CD8-positive, alpha-beta memory T cell (primary cell): ENCODE results near the gene RTL10. TPM values are rescaled to one million over a fixed set of nuclear protein-coding genes. Genes with fewer than 3 reads are reported as not detected.

Experiments used
- CTCF ChIA-PET: fragments of 350-600 bp; sonication (Branson Sonifier 250); formaldehyde crosslinking; loops from one replicate; lab custom pipeline; 2021; ENCODE audit warnings: antibody characterized with exemption; lab: Charles Lee
- POLR2A ChIA-PET: fragments of 350-600 bp; sonication (Branson Sonifier 250); formaldehyde crosslinking; loops from one replicate; lab custom pipeline; 2021; ENCODE audit warnings: antibody characterized with exemption; lab: Charles Lee
- DNase-seq, 5 donors: peaks; one replicate each; pipeline versions ENCODE4 v3.0.0 to v3.0.0-alpha.2; 2020 to 2022; ENCODE audit warnings: mixed read lengths in 1 of 5
- H3K27ac ChIP-seq: one replicate; pipeline ENCODE4 v1.7.0; 2013; ENCODE audit warnings: low read depth, mild to moderate bottlenecking, low read length, moderate library complexity
- H3K27me3 ChIP-seq: 2 replicates; pipeline ENCODE4 v1.7.0; 2013; ENCODE audit warnings: low read length, mild to moderate bottlenecking; ENCODE audit not compliant: insufficient read depth, poor library complexity, severe bottlenecking
- H3K36me3 ChIP-seq: 2 replicates; pipeline ENCODE4 v1.7.0; 2013; ENCODE audit warnings: mild to moderate bottlenecking, low read length, moderate library complexity; ENCODE audit not compliant: insufficient read depth
- H3K4me1 ChIP-seq: 2 replicates; pipeline ENCODE4 v1.7.0; 2013; ENCODE audit warnings: mild to moderate bottlenecking, low read length, moderate library complexity; ENCODE audit not compliant: insufficient read depth
- H3K4me3 ChIP-seq: 2 replicates; pipeline ENCODE4 v1.7.0; 2013; ENCODE audit warnings: mild to moderate bottlenecking, low read length
- H3K9me3 ChIP-seq: 2 replicates; pipeline ENCODE4 v1.7.0; 2013; ENCODE audit warnings: mild to moderate bottlenecking, low read length
- H3K27ac Mint-ChIP-seq, 8 donors: one replicate each; pipeline ENCODE4 v1.8.0; 2020 to 2021; ENCODE audit warnings: mixed read lengths in 8 of 8, mild to moderate bottlenecking in 6 of 8, inconsistent platforms in 3 of 8, moderate library complexity in 3 of 8
- H3K27me3 Mint-ChIP-seq, 2 donors: one replicate each; pipeline ENCODE4 v1.8.0; 2020 to 2021; ENCODE audit warnings: mixed read lengths in 2 of 2, mild to moderate bottlenecking in 1 of 2, moderate library complexity in 1 of 2
- H3K36me3 Mint-ChIP-seq, 3 donors: one replicate each; pipeline ENCODE4 v1.8.0; 2020 to 2021; ENCODE audit warnings: mixed read lengths in 3 of 3, inconsistent platforms in 1 of 3, mild to moderate bottlenecking in 1 of 3
- H3K4me1 Mint-ChIP-seq, 3 donors: one replicate each; pipeline ENCODE4 v1.8.0; 2020 to 2021; ENCODE audit warnings: mixed read lengths in 3 of 3, inconsistent platforms in 1 of 3, mild to moderate bottlenecking in 1 of 3
- H3K4me3 Mint-ChIP-seq, 7 donors: one replicate each; pipeline ENCODE4 v1.8.0; 2020 to 2021; ENCODE audit warnings: mixed read lengths in 7 of 7, mild to moderate bottlenecking in 6 of 7, moderate library complexity in 4 of 7, inconsistent platforms in 2 of 7
- H3K9me3 Mint-ChIP-seq, 5 donors: one replicate each; pipeline ENCODE4 v1.8.0; 2020 to 2022; ENCODE audit warnings: mixed read lengths in 5 of 5, mild to moderate bottlenecking in 3 of 5, moderate library complexity in 2 of 5, inconsistent platforms in 1 of 5
- polyA plus RNA-seq: library from polyadenylated mRNA; unstranded; fragments of 300-500 nt; fragmentation: Illumina TruSeq; gene quantifications from one replicate; pipeline ENCODE4 v1.2.3, GENCODE V29; 2021
- total RNA-seq, 2 experiments: library from RNA; stranded (reverse); gene quantifications; one replicate each; pipeline ENCODE4 v1.2.3, GENCODE V29; 2021

RTL10 gene
- total and polyA plus RNA-seq, 3 experiments from 2014 or later = 10.8 to 23.2 (median 18.1) TPM

- no peaks in the 10 kb centered on the region for H3K27me3 ChIP-seq
- no peaks in the 10 kb centered on the region for H3K36me3 ChIP-seq
- Mint-ChIP-seq H3K27ac (no peak overlapping the region), H3K4me3 (no peak overlapping the region), H3K4me1 (peaks cover 0 to 3% (median 0%) of the 10 kb centered on the region in 3 donors), H3K27me3 (peaks cover 0 to 1% of the 10 kb centered on the region in 2 donors), H3K36me3 (peaks cover 2 to 7% (median 4%) of the 10 kb centered on the region in 3 donors), H3K9me3 (no peaks in the 10 kb centered on the region)
- H3K4me3 ChIP-seq = no peak overlapping the region
- H3K27ac ChIP-seq = no peak overlapping the region
- ChIA-PET CTCF (no interaction called here), POLR2A (no interaction called here)
- no peaks in the 10 kb centered on the region for H3K9me3 ChIP-seq
- DNase-seq = no peak
- no peaks in the 10 kb centered on the region for H3K4me1 ChIP-seq
These were observed 34.5 kb downstream of the RTL10 start for GRCh38 chr22:19819911-19820879.

- no peaks in the 10 kb centered on the region for H3K9me3 Mint-ChIP-seq
- no peak overlapping the region for H3K4me3 Mint-ChIP-seq
- H3K27me3 Mint-ChIP-seq = peaks cover 0 to 1% of the 10 kb centered on the region in 2 donors
- Histone ChIP-seq H3K36me3 (no peaks in the 10 kb centered on the region), H3K27me3 (no peaks in the 10 kb centered on the region), H3K4me1 (no peaks in the 10 kb centered on the region), H3K27ac (no peak overlapping the region), H3K4me3 (no peak overlapping the region), H3K9me3 (no peaks in the 10 kb centered on the region)
- H3K36me3 Mint-ChIP-seq = peaks cover 2 to 11% (median 4%) of the 10 kb centered on the region in 3 donors
- no peak for DNase-seq
- POLR2A ChIA-PET = no interaction called here
- peaks cover 0 to 3% (median 0%) of the 10 kb centered on the region in 3 donors for H3K4me1 Mint-ChIP-seq
- H3K27ac Mint-ChIP-seq = no peak overlapping the region
- CTCF ChIA-PET = no interaction called here
These were observed 35.3 kb downstream of the RTL10 start for GRCh38 chr22:19819208-19819910.

GRCh38 chr22:19818324-19819207 is 36.1 kb downstream of the RTL10 start:
- ChIA-PET POLR2A (no interaction called here), CTCF (no interaction called here)
- Histone ChIP-seq H3K27me3 (no peaks in the 10 kb centered on the region), H3K27ac (no peak overlapping the region), H3K36me3 (no peaks in the 10 kb centered on the region), H3K9me3 (no peaks in the 10 kb centered on the region), H3K4me1 (no peaks in the 10 kb centered on the region), H3K4me3 (no peak overlapping the region)
- Mint-ChIP-seq H3K36me3 (peaks cover 2 to 16% (median 4%) of the 10 kb centered on the region in 3 donors), H3K4me1 (peaks cover 0 to under 1% (median 0%) of the 10 kb centered on the region in 3 donors), H3K27ac (no peak overlapping the region), H3K4me3 (no peak overlapping the region), H3K27me3 (peaks cover 0 to under 1% of the 10 kb centered on the region in 2 donors), H3K9me3 (no peaks in the 10 kb centered on the region)
- DNase-seq = no peak

GRCh38 chr22:19816372-19817119 is 38.1 kb downstream of the RTL10 start:
- no peaks in the 10 kb centered on the region for H3K36me3 ChIP-seq
- peaks cover 4 to 24% (median 5%) of the 10 kb centered on the region in 3 donors for H3K36me3 Mint-ChIP-seq
- CTCF ChIA-PET = no interaction called here
- peak overlapping the region in 1 of 7 donors; percentile 51 for H3K4me3 Mint-ChIP-seq
- H3K27me3 ChIP-seq = no peaks in the 10 kb centered on the region
- H3K9me3 ChIP-seq = no peaks in the 10 kb centered on the region
- no peaks in the 10 kb centered on the region for H3K9me3 Mint-ChIP-seq
- H3K27ac Mint-ChIP-seq = peak overlapping the region in 2 of 8 donors; percentile 2 to 70
- peak overlapping the region; percentile 52 for H3K27ac ChIP-seq
- POLR2A ChIA-PET = no interaction called here
- H3K4me1 Mint-ChIP-seq = no peaks in the 10 kb centered on the region
- DNase-seq = no peak
- no peaks in the 10 kb centered on the region for H3K4me1 ChIP-seq
- no peak overlapping the region for H3K4me3 ChIP-seq
- H3K27me3 Mint-ChIP-seq = peaks cover 0 to 2% of the 10 kb centered on the region in 2 donors

GRCh38 chr22:19815823-19816290 is 38.8 kb downstream of the RTL10 start:
- H3K4me3 Mint-ChIP-seq = no peak overlapping the region
- peak overlapping the region; percentile 52 for H3K27ac ChIP-seq
- no peak overlapping the region for H3K4me3 ChIP-seq
- no peaks in the 10 kb centered on the region for H3K9me3 ChIP-seq
- no peak for DNase-seq
- H3K27ac Mint-ChIP-seq = peak overlapping the region in 1 of 8 donors; percentile 70
- H3K36me3 ChIP-seq = no peaks in the 10 kb centered on the region
- H3K27me3 ChIP-seq = no peaks in the 10 kb centered on the region
- H3K27me3 Mint-ChIP-seq = peaks cover 0 to 3% of the 10 kb centered on the region in 2 donors
- no peaks in the 10 kb centered on the region for H3K4me1 ChIP-seq
- H3K4me1 Mint-ChIP-seq = peaks cover 0 to 3% (median 3%) of the 10 kb centered on the region in 3 donors
- CTCF ChIA-PET = no interaction called here
- H3K36me3 Mint-ChIP-seq = peaks cover 4 to 28% (median 5%) of the 10 kb centered on the region in 3 donors
- no peaks in the 10 kb centered on the region for H3K9me3 Mint-ChIP-seq
- POLR2A ChIA-PET = no interaction called here

- Mint-ChIP-seq H3K4me3 (no peak overlapping the region), H3K9me3 (no peaks in the 10 kb centered on the region), H3K27ac (peak overlapping the region in 3 of 8 donors; percentile 61 to 80 (median 77)), H3K27me3 (peaks cover 0 to 3% of the 10 kb centered on the region in 2 donors), H3K4me1 (peaks cover 0 to 3% (median 3%) of the 10 kb centered on the region in 3 donors), H3K36me3 (peaks cover 4 to 27% (median 5%) of the 10 kb centered on the region in 3 donors)
- Histone ChIP-seq H3K27me3 (no peaks in the 10 kb centered on the region), H3K36me3 (no peaks in the 10 kb centered on the region), H3K9me3 (no peaks in the 10 kb centered on the region), H3K4me1 (peaks cover 4% of the 10 kb centered on the region), H3K4me3 (no peak overlapping the region), H3K27ac (peak overlapping the region; percentile 52)
- ChIA-PET POLR2A (no interaction called here), CTCF (no interaction called here)
- no peak for DNase-seq
These were observed 39.4 kb downstream of the RTL10 start for GRCh38 chr22:19815093-19815822.
